ENCODE data around the gene SEMA3B.

SEMA3B gene

GRCh38 chr3:50319181-50319893, 50.4 kb downstream of the SEMA3B start:
- DNase-seq, result no peak

DNA sequence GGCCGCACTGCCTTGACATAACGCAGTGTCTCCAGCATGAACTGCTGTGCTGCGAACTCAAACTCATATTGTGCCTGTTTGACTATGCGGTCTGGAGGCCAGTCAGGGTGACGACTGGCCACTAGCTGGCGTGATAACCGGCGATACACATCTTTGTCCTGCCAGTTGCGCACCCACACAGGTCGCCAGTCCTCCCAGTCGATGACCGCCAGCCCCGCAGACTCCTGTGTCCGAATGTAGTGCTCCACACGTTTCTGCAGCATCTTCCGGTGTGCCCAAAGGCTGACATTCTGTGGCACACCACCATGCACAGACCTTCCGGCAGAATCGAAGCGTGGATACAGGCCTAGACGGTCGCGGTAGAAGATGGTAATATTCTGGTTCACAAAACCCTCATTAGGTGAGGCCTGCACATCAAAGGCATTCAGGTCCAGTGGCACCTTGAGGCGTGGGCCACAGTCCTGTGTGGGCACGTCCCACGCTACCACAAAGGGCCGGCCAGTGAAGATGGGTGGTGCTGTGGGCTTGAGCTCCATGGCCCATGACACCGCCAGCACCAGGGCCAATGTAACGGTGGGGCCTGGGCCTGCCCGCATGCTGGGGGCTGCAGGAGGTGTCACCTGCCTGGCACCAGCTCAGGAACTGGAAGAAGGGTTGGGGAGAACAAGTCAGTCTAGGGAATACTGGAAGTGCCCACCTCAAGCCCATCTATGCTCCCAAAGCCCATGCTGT, 51.1 kb downstream of the SEMA3B start:
- DNase-seq, result no peak

- peak; percentile 55 for DNase-seq
These were observed 51.9 kb downstream of the SEMA3B start for GRCh38 chr3:50320853-50321335.

- DNase-seq, result peak; percentile 55
These were observed 52.6 kb downstream of the SEMA3B start for GRCh38 chr3:50321336-50322114.

DNA sequence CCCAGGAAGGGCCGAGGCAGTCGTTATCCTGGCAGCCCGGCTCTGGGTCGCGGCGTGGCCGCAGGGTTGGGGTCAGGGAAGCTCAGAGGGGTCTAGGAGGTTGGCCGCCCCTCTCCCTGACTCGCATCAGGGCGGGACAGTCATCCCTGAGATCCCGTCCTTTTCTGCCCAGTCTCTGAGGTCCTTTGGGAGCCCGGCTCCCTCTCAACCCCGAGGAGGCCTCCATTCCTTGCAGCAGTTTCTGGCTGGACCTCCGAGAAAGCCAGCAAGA, 53.1 kb downstream of the SEMA3B start:
- DNase-seq, result no peak

DNA sequence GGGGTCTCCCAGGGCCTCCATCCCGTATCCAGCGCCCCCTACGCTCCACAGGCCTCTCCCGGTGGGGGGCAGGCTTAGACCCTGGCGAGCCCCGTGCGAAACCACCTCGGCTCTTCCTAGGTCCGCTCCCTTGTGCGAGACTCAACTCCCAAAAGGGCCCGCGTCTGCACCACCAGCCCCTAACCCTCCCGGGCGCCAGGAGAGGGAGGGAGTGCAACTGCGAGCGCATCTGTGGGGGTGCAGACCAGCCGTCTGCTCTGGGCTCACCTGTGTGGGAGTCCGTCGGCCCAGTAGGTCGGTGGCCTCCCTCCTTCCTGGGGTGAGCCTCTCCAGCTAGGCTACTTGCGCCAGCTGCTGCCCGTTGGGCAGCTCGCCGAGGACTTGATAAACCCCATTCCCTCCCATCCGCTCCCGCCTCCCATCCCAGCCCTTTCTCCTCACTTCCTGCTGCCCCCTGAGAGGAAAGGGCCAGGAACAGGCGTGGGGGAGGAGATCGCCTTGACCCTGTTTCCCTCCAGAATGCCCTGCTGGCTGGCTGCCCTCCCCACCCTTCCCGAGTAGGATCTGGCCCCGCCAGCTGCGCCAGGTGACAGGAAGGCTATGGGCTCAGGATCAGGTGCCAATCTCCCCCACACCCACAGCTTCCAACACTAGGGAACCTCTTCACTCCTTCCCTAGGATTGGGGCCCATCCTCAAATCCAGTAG, 53.6 kb downstream of the SEMA3B start, which contains the start of gene HYAL2:
Gene HYAL2 (minus strand): TSS at position 360 of the 706 bp plus-strand sequence. CDS start 2,256 bp downstream, outside the sequence.
- DNase-seq, result no peak

DNA sequence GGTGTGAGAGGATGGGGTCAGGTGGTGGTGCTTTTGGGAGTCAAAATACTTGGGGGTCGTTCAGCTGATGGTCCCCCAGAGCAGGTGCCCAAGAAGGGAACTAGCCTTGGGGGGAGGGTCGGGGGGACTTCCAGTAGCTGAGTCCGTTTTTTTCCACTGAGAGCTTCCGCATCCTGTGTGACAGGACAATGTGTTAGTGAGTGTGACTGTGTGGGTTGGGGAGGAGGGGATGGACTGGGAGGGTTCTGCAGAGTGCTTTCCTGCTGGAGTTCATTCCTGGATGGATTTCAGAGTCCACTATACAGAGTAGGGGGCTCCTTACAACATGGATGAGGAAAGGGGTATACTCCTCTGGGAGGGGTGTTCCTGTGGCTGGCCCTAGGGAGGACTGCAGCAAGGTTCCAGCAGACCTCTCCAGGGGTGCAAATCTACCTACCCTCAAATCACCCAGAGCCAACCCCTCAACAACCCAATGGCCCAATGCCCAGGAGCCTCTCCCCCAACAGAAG, 54.2 kb downstream of the SEMA3B start:
- DNase-seq, result no peak

DNA sequence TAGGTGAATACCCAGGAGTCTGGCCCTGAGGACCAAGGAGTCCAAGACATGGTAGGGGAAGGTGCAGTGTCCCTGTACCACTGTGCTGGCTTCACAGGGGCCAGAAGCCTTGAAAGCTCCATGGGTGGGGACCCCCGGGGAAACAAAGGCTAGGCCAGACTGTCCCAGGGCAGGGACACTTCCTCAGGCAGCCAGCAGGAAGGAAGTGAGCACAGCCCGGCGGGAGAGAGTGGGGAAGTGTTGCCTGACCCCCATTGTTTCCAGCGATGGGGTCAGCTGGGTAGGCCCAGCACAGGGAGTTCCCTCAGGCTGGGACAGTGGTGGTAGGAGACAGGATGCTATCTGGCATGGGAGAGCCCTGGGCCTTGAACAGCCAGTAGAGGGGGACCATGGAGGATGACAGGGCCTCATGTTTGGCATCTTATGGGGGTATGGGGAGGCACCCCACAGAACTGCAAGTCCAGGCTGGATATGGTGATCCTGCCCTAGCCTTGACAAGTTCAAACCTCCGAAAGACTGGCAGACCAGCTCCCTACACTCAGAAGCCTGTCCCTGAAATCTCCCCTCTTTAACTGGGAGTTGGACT, 54.8 kb downstream of the SEMA3B start:
- no peak for DNase-seq

DNA sequence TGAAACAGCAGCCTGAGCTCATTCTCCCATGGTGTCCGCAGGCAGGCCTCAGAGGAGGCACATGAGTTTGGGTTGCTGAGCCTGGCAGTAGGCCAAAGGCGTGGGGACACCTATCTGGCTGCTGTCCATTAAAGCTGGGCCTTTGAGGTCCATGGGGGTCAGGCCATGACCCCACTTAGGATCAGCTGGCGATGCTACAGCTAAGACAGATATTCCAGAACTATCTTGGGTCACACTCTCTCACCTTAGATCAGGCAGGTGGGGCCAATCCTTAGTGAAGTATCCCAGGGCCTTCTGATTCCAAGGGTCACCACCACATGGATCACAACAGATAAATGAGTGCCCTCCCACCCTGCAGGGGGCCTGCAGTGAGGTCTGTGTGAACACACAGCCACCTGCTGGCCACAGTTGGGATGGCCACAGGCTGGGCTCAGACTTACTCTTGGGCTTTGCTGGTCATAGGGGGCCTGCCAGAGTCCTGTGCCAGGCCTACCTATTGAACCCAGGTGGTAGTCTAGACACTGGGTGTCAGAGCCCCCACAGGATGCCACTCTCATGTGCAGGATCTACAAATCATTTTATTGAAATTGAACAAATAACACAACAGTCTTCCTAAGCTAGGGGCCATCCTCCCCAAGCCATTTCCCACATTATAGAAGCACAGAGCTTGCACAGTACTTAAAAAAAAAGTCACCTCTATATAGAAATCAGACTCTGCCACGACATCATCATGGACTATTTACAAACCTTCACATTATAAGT, 55.6 kb downstream of the SEMA3B start:
- no peak for DNase-seq

DNA sequence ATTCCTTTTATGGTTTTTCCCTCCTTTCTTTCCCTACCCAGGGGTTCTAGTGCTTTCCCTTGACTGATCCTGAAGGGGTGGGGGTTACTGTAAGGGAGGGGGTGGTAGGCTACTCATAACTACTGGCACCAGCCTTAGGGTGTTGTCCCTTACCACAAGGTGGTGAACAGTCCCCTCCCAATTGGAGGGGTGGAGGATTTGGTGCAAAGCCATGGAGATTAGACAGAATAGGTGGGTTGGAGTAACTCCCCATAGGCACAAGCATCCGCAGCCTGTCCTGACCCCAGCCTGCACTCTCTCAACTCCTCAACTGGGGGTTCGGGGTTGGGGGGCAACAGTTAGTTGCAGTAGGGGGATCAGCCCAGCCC, 56.1 kb downstream of the SEMA3B start:
- DNase-seq, result no peak

- DNase-seq, result no peak
These were observed 56.7 kb downstream of the SEMA3B start for GRCh38 chr3:50325497-50326181.

- DNase-seq, result no peak
These were observed 57.2 kb downstream of the SEMA3B start for GRCh38 chr3:50326182-50326541.

DNA sequence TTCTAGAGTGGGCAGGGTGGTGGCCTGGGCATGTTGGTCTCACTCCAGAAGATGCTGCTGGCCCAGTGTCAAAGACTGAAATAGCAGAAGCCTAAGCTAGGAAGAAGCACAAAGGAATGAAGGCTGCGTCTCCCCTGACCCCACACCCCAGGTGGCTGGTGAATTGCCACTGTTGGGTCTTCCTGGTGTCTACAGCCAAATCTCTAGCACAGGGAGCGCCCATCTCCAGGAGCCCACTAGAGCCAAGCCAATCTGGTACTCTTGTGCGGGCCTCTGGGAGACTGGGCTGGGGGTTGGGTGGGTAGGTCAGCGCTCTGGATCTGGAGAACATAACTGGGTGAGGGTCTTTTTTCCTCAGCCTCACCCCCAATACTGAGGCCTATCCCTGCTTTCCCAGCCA, 58.2 kb downstream of the SEMA3B start:
- DNase-seq, result no peak

Measured in NCI-H774 (cell line).